IPS-15b (cell line): ENCODE measurements around the gene LDB3.

ENCODE experiments used
- H3K27me3 ChIP-seq: one replicate; pipeline ENCODE4 v1.6.1; 2013; ENCODE audit warnings: low read length; ENCODE audit not compliant: control insufficient read depth, insufficient read depth
- H3K36me3 ChIP-seq: one replicate; pipeline ENCODE4 v1.6.1; 2013; ENCODE audit warnings: low read length; ENCODE audit not compliant: control insufficient read depth, insufficient read depth
- H3K4me1 ChIP-seq: one replicate; pipeline ENCODE4 v1.6.1; 2013; ENCODE audit warnings: mild to moderate bottlenecking, low read length; ENCODE audit not compliant: control insufficient read depth, insufficient read depth
- H3K4me3 ChIP-seq: one replicate; pipeline ENCODE4 v1.5.1; 2013; ENCODE audit warnings: low read depth, low read length
- H3K9ac ChIP-seq: one replicate; pipeline ENCODE4 v1.6.1; 2013; ENCODE audit warnings: low read depth, mild to moderate bottlenecking, low read length
- H3K9me3 ChIP-seq: one replicate; pipeline ENCODE4 v1.6.1; 2013; ENCODE audit warnings: mild to moderate bottlenecking, low read length; ENCODE audit not compliant: control insufficient read depth, insufficient read depth

LDB3 gene

DNA sequence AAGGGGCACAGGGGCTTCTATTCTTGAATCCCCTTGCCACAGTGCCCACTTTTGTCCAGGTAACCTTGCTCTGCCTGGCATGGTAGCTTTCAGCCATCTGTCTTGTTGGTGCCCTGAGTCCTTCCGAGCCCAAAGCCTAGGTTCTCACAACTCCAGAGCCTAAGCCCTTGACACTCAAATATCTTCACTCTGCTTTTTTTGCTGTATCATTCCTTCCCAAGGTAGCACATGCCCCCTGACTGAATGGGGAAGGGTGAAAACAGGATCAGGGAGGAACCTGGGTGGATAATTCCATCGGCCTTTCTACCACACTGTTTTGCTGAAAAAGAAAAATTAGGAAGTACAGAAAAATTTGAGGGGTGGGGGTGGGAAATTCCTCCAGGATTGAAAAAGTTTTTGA is 37.6 kb downstream of the LDB3 start:
- H3K4me1 ChIP-seq: peaks cover 7% of the 10 kb centered on the region
- no peaks in the 10 kb centered on the region for H3K36me3 ChIP-seq
- H3K27me3 ChIP-seq: no peaks in the 10 kb centered on the region
- no peak overlapping the region for H3K9ac ChIP-seq
- H3K4me3 ChIP-seq: no peak overlapping the region
- H3K9me3 ChIP-seq: no peaks in the 10 kb centered on the region

GRCh38 chr10:86706401-86706841 is 38.1 kb downstream of the LDB3 start:
- H3K9me3 ChIP-seq: no peaks in the 10 kb centered on the region
- H3K4me1 ChIP-seq: peaks cover 8% of the 10 kb centered on the region
- no peak overlapping the region for H3K4me3 ChIP-seq
- H3K9ac ChIP-seq: no peak overlapping the region
- H3K36me3 ChIP-seq: no peaks in the 10 kb centered on the region
- H3K27me3 ChIP-seq: no peaks in the 10 kb centered on the region

DNA sequence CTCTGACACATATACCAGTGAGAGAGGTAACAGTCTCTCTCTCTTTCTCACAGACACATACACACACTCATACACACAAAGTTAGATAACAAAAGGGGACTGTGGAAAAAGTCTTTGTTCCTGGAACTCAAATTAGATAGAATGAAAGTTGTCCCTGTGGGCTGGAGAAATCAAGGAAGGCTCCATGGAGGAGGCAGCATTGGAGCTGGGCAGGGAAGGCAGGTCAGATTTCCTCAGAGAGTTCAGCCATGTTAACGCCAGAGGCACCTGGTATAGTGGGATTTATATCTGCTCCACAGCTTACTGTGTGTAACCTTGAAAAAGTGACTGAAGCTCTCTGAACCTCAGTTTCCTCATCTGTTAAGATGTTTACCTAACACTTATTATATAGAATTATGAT is 38.7 kb downstream of the LDB3 start:
- no peaks in the 10 kb centered on the region for H3K9me3 ChIP-seq
- no peaks in the 10 kb centered on the region for H3K36me3 ChIP-seq
- H3K4me1 ChIP-seq: peaks cover 8% of the 10 kb centered on the region
- no peaks in the 10 kb centered on the region for H3K27me3 ChIP-seq
- no peak overlapping the region for H3K4me3 ChIP-seq
- no peak overlapping the region for H3K9ac ChIP-seq

GRCh38 chr10:86707505-86707904 is 39.2 kb downstream of the LDB3 start:
- Histone ChIP-seq H3K4me1 (peaks cover 11% of the 10 kb centered on the region), H3K27me3 (no peaks in the 10 kb centered on the region), H3K4me3 (no peak overlapping the region), H3K9me3 (no peaks in the 10 kb centered on the region), H3K9ac (no peak overlapping the region), H3K36me3 (no peaks in the 10 kb centered on the region)

GRCh38 chr10:86708068-86708782 is 39.9 kb downstream of the LDB3 start:
- no peaks in the 10 kb centered on the region for H3K36me3 ChIP-seq
- no peak overlapping the region for H3K4me3 ChIP-seq
- H3K9ac ChIP-seq: no peak overlapping the region
- H3K9me3 ChIP-seq: no peaks in the 10 kb centered on the region
- H3K4me1 ChIP-seq: peaks cover 11% of the 10 kb centered on the region
- H3K27me3 ChIP-seq: no peaks in the 10 kb centered on the region

- Histone ChIP-seq H3K9ac (no peak overlapping the region), H3K9me3 (no peaks in the 10 kb centered on the region), H3K4me3 (no peak overlapping the region), H3K27me3 (no peaks in the 10 kb centered on the region), H3K4me1 (peaks cover 13% of the 10 kb centered on the region), H3K36me3 (no peaks in the 10 kb centered on the region)
Measured at GRCh38 chr10:86708783-86709380, 40.6 kb downstream of the LDB3 start.

DNA sequence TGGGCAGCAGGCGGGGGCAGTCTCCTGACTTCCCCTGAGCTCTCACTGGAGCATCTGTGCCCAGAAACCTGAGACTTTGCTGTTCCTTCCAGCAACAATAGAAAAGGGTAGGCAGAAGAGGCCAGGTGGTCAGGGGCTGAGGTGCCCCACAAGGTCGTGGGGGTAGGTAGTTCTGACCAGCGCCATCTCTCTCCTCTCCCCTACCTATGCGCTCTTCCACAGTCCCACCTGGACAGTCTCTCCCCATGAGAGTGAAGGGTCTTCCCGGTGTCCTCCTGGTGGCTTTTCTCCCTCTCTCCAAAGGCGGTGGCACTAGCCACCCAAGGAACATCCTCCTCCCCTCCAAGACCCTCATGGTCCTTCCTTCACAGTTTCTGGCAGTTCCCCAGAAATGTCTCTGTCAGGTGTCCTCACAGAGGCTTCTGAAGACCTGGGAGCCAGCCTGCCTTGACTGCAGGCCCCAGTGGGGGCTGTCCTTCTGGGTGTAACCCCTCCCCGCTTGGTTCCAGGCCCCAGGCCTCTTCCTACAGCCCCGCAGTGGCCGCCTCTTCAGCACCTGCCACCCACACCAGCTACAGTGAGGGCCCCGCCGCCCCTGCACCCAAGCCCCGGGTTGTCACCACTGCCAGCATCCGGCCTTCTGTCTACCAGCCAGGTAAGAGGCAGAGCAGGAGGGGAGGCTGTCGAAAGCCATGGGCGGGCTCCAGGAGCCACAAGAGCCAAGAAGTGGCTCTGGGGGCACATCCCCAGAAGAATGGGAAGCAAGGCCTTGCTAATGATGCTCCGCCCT is 41.3 kb downstream of the LDB3 start:
- no peaks in the 10 kb centered on the region for H3K36me3 ChIP-seq
- no peaks in the 10 kb centered on the region for H3K9me3 ChIP-seq
- no peaks in the 10 kb centered on the region for H3K27me3 ChIP-seq
- peaks cover 14% of the 10 kb centered on the region for H3K4me1 ChIP-seq
- H3K9ac ChIP-seq: no peak overlapping the region
- no peak overlapping the region for H3K4me3 ChIP-seq

DNA sequence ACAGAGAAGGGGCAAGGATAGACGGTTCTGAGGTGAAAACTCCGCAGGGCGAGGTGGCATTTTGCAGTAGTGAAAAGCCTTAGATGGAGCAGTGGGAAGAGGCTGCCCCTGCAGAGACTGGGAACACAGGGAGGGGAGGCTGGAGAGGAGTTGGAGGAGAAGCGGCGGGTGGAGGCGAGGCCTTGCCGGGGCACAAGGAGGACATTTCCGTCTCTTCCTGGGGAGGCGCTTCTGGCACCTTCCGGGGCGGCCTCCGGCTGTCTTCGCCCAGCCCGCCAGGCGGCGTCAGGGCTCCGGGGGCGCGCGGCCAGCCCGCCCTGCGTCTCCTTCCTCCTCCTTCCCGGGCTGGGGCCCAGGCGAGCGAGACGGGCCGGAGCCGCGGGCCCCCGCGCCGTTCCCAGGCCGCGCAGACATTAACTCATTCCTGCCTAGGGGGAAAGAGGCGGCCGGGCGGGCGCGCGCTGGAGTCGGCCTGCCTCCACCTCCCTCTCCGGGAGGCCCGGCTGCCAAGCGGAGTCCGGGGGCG is 42.7 kb downstream of the LDB3 start:
- no peaks in the 10 kb centered on the region for H3K9me3 ChIP-seq
- no peaks in the 10 kb centered on the region for H3K27me3 ChIP-seq

GRCh38 chr10:86711513-86712316 is 43.4 kb downstream of the LDB3 start:
- H3K27me3 ChIP-seq: no peaks in the 10 kb centered on the region
- H3K36me3 ChIP-seq: no peaks in the 10 kb centered on the region
- no peaks in the 10 kb centered on the region for H3K9me3 ChIP-seq
- peak overlapping the region; percentile 54 for H3K4me3 ChIP-seq
- peak overlapping the region; percentile 47 for H3K9ac ChIP-seq
- peaks cover 14% of the 10 kb centered on the region for H3K4me1 ChIP-seq

More for the DNA sequence above, 42.7 kb downstream of the LDB3 start:
- Histone ChIP-seq H3K9ac (peak overlapping the region; percentile 47), H3K36me3 (no peaks in the 10 kb centered on the region), H3K4me1 (peaks cover 14% of the 10 kb centered on the region), H3K4me3 (peak overlapping the region; percentile 30)

GRCh38 chr10:86712317-86712707 is 44.0 kb downstream of the LDB3 start:
- peak overlapping the region; percentile 54 for H3K4me3 ChIP-seq
- H3K9ac ChIP-seq: peak overlapping the region; percentile 41
- H3K4me1 ChIP-seq: peaks cover 14% of the 10 kb centered on the region
- no peaks in the 10 kb centered on the region for H3K27me3 ChIP-seq
- no peaks in the 10 kb centered on the region for H3K36me3 ChIP-seq
- no peaks in the 10 kb centered on the region for H3K9me3 ChIP-seq

GRCh38 chr10:86715156-86715795 is 47.0 kb downstream of the LDB3 start:
- Histone ChIP-seq H3K9me3 (no peaks in the 10 kb centered on the region), H3K27me3 (no peaks in the 10 kb centered on the region), H3K4me1 (peaks cover 14% of the 10 kb centered on the region), H3K9ac (no peak overlapping the region), H3K36me3 (no peaks in the 10 kb centered on the region), H3K4me3 (no peak overlapping the region)
